ENCODE results near the gene PSME2. TPM values are rescaled to one million over a fixed set of nuclear protein-coding genes. Genes with fewer than 3 reads are reported as not detected.

Gene PSME2
- 148 and 155 TPM in 2 replicates for total RNA-seq (2011; cell fraction: chromatin; rRNA removed; ENCODE audit: low replicate concordance)
- total RNA-seq (2011; cell fraction: nucleolus; rRNA removed) = 87.5 and 96.2 TPM in 2 replicates
- total RNA-seq (2011; cell fraction: nucleoplasm; rRNA removed) = 95.8 and 96.0 TPM in 2 replicates
- 130 and 163 TPM in 2 replicates for total RNA-seq (2014; rRNA removed)
- 150 and 153 TPM in 2 replicates for total RNA-seq (2014; rRNA removed; fragmentation: Illumina TruSeq; extraction: Trizol)
- 159 and 161 TPM in 2 replicates for total RNA-seq (2015; rRNA removed; fragmentation: Illumina TruSeq; extraction: Trizol)
- total RNA-seq (2021) = 111 and 121 TPM in 2 replicates
- 109 and 134 TPM in 2 replicates for polyA plus RNA-seq (2011; rRNA removed)
- polyA plus RNA-seq (2011; cell fraction: cytosol; rRNA removed) = 55.0 and 57.6 TPM in 2 replicates
- polyA plus RNA-seq (2011; cell fraction: nucleus; rRNA removed) = 277 and 296 TPM in 2 replicates
- polyA plus RNA-seq (2012) = 158 and 194 TPM in 2 replicates
- 161 and 169 TPM in 2 replicates for polyA plus RNA-seq (2014; fragmentation: Illumina TruSeq; extraction: Trizol)
- polyA plus RNA-seq (2014; fragmentation: Nextera tagmentation; extraction: Ambion mirVana) = 100 to 1,000 TPM; 540 to 579 TPM
- polyA plus RNA-seq (2014; rRNA removed) = 169 and 208 TPM in 2 replicates
- 50.4 and 50.6 TPM in 2 replicates for polyA minus RNA-seq (2011; rRNA and poly(A)+ RNA removed)
- 21.7 and 27.4 TPM in 2 replicates for polyA minus RNA-seq (2011; cell fraction: cytosol; rRNA and poly(A)+ RNA removed)
- 28.9 and 47.8 TPM in 2 replicates for polyA minus RNA-seq (2011; cell fraction: nucleus; rRNA and poly(A)+ RNA removed)
- Bru-seq, nascent RNA = percentile 83 among the genes with signal in this experiment
- percentile 78 among the genes with signal in this experiment for BruChase-seq, experiment 1, labeled RNA remaining after a 2-hour chase
- BruChase-seq, experiment 2, labeled RNA remaining after a 6-hour chase = percentile 84 among the genes with signal in this experiment
- long read RNA-seq, experiment 1, transcript PSME2-206 (1 exons, 643 nt) = minor isoform, 5 of 336 reads
- long read RNA-seq, experiment 1, transcript PSME2-201 (11 exons, 1,404 nt) = major isoform, 236 of 336 reads
- long read RNA-seq, experiment 1, transcript PSME2-205 (2 exons, 496 nt) = minor isoform, 67 of 336 reads
- long read RNA-seq, experiment 1, partial matches to known transcripts = 14 of 336 reads
- long read RNA-seq, experiment 1, other reads (novel, unspliced or antisense) = 8 of 336 reads
- long read RNA-seq, experiment 2, transcript PSME2-201 (11 exons, 1,404 nt) = major isoform, 86 of 132 reads
- long read RNA-seq, experiment 2, partial matches to known transcripts = 12 of 132 reads
- long read RNA-seq, experiment 2, other reads (novel, unspliced or antisense) = 26 of 132 reads
- long read RNA-seq, experiment 3, transcript PSME2-201 (11 exons, 1,404 nt) = major isoform, 155 of 168 reads
- long read RNA-seq, experiment 3, partial matches to known transcripts = 2 of 168 reads
- long read RNA-seq, experiment 3, other reads (novel, unspliced or antisense) = 7 of 168 reads

- peak within 1 kb of the TSS; percentile 84 for H2AFZ ChIP-seq (ENCODE audit: low read depth, low read length)
- peak within 1 kb of the TSS; percentile 98 for H3K4me3 ChIP-seq
- BruUV-seq (replicated peaks) = no TSS peak
- H3K36me3 ChIP-seq (ENCODE audit: control insufficient read depth, insufficient read depth, low read length) = peaks cover 55% of the 10 kb centered on the region; the same call in 2 of the 3 replicates
- H3K79me2 ChIP-seq (ENCODE audit: control insufficient read depth, insufficient read depth, low read length) = peaks cover 39% of the 10 kb centered on the region
- H3K4me2 ChIP-seq (ENCODE audit: insufficient read depth, low read length) = peak within 1 kb of the TSS; percentile 98
- DNase-seq (ENCODE audit: extremely low read depth in 1 of 4, low spot score in 3 of 4) (peak; percentile 85 to 95 (median 91)), ATAC-seq (peak; percentile 88), FAIRE-seq (peak; percentile 81)
- H3K27me3 ChIP-seq (ENCODE audit: control insufficient read depth in 2 of 2, insufficient read depth in 2 of 2, low read length in 2 of 2) = no peaks in the 10 kb centered on the region
- in situ Hi-C loops (cut with MboI) = no loop called here
- peak within 1 kb of the TSS; percentile 81 to 97 for H3K9ac ChIP-seq (ENCODE audit: insufficient read depth in 1 of 2, low read depth in 2 of 2, low read length in 2 of 2)
- peak within 1 kb of the TSS; percentile 72 for H3K27ac ChIP-seq (ENCODE audit: extremely low read depth, low read depth, low read length)
- WGBS (ENCODE audit: insufficient coverage, low coverage, missing lambda C conversion rate) = 0% methylated on average over 6 of the region's 25 CpGs
- H3K9me3 ChIP-seq (replicated peaks; ENCODE audit: control insufficient read depth, insufficient read depth, low read depth, low read length) = no peaks in the 10 kb centered on the region
- H3K4me1 ChIP-seq (replicated peaks in 1 of 2; ENCODE audit: control insufficient read depth in 2 of 2, insufficient read depth in 2 of 2, low read length in 2 of 2) = peaks cover 33 to 46% of the 10 kb centered on the region in 2 experiments; a peak in 4 of 5 replicates
- H4K20me1 ChIP-seq (replicated peaks; ENCODE audit: control insufficient read depth, insufficient read depth, low read length) = no peaks in the 10 kb centered on the region
- POLR2A ChIA-PET = interaction anchor here (0.6 to 2.2 kb wide), 12 partner anchors 9 to 377 kb away, joined by 3 to 6 read pairs (median 4); partner anchors contain the start of genes DCAF11, IRF9, NRL and TINF2
- CTCF ChIA-PET (ENCODE audit: low intra/inter-chr PET ratio) = no interaction called here
- peaks cover 5% of the 10 kb centered on the region for H3K9me1 ChIP-seq (ENCODE audit: control insufficient read depth, insufficient read depth, low read length)
- intact Hi-C loops (cut with micrococcal nuclease) = loop anchor here (2.0 to 10.0 kb wide), 2 partner anchors 32 to 52 kb away; partner anchors contain the start of genes DCAF11, NRL and PCK2
- TF ChIP-seq XRCC3 (IDR thresholded peaks at IDR 0.05) (no peak), KLF1 (tag; IDR thresholded peaks at IDR 0.05) (no peak), KHSRP (IDR thresholded peaks at IDR 0.05) (no peak), POLR2G (IDR thresholded peaks at IDR 0.05; ENCODE audit: low read depth, low read length) (peak; percentile 74), TAF1 (IDR thresholded peaks at IDR 0.05; ENCODE audit: control insufficient read depth, extremely low read depth, insufficient read depth, low read length, severe bottlenecking) (peak; percentile 29), ZNF655 (CRISPR knock-in tag; IDR thresholded peaks at IDR 0.05) (no peak), SAP30 (IDR thresholded peaks at IDR 0.05; ENCODE audit: borderline replicate concordance, insufficient read depth, low read depth, low read length, poor library complexity, severe bottlenecking) (peak; percentile 66), NBN (IDR thresholded peaks at IDR 0.05; ENCODE audit: low read depth) (0 out of 2 replicates have a peak, but pooled peaks have one; percentile 50), SIN3A (IDR thresholded peaks at IDR 0.05; ENCODE audit: borderline replicate concordance in 2 of 2, control insufficient read depth in 1 of 2, low read depth in 2 of 2, low read length in 2 of 2) (peak; percentile 68 to 70; a peak in 2 of 4 replicates), ZFP36 (IDR thresholded peaks at IDR 0.05; ENCODE audit: low read depth, low read length, partially characterized antibody) (no peak), ZBTB7A (IDR thresholded peaks at IDR 0.05; ENCODE audit: borderline replicate concordance, control insufficient read depth, low read depth, low read length) (peak; percentile 86), TOE1 (IDR thresholded peaks at IDR 0.05; ENCODE audit: borderline replicate concordance) (peak; percentile 35; the same call in 1 of the 2 replicates), TOE1 (CRISPR knock-in tag; IDR thresholded peaks at IDR 0.05; ENCODE audit: borderline replicate concordance, low read depth) (no peak), RBFOX2 (IDR thresholded peaks at IDR 0.05; ENCODE audit: low read depth, low read length) (0 out of 2 replicates have a peak, but pooled peaks have one; percentile 8)
Measured at GRCh38 chr14:24146453-24146977, at the start of gene PSME2. Gene PSME2, minus strand, starts transcription at chr14:24146610. Its CDS starts 29 bp downstream, at chr14:24146581.

Data from K562 (cell line).